Measurements from ENCODE around the gene KIAA0825.
"Not testable (repeated sequence)": the region's sequence is repeated elsewhere in the genome, so short reads cannot be mapped to it uniquely, and the experiment has no call there.

Gene KIAA0825

DNA sequence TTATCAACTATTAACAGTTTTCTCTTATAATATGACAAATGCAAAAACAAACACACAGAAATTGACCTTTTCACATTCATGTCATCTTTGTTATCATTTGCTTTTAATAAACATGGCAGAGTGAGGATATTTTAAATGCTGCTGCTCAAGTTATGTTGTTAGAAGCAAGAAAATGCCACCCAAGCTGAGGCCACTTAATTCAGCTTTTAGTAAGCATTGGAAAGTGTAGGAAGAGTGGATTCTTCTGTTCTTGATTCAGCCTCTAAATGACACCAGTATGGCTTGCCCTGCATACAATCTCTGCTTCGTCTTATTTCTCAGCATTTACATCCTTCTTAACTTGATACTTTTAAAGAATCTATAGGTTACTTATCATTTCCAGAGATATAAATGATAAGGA is 456.6 kb downstream of the KIAA0825 start:
- Mint-ChIP-seq H3K27ac (no peak overlapping the region), H3K27me3 (ENCODE audit: low read depth, poor library complexity) (peaks cover 4% of the 10 kb centered on the region), H3K4me3 (no peak overlapping the region), H3K9me3 (peaks cover 10% of the 10 kb centered on the region), H3K36me3 (ENCODE audit: low read depth) (no peaks in the 10 kb centered on the region), H3K4me1 (no peaks in the 10 kb centered on the region)
- TF ChIP-seq, protein P1, sequence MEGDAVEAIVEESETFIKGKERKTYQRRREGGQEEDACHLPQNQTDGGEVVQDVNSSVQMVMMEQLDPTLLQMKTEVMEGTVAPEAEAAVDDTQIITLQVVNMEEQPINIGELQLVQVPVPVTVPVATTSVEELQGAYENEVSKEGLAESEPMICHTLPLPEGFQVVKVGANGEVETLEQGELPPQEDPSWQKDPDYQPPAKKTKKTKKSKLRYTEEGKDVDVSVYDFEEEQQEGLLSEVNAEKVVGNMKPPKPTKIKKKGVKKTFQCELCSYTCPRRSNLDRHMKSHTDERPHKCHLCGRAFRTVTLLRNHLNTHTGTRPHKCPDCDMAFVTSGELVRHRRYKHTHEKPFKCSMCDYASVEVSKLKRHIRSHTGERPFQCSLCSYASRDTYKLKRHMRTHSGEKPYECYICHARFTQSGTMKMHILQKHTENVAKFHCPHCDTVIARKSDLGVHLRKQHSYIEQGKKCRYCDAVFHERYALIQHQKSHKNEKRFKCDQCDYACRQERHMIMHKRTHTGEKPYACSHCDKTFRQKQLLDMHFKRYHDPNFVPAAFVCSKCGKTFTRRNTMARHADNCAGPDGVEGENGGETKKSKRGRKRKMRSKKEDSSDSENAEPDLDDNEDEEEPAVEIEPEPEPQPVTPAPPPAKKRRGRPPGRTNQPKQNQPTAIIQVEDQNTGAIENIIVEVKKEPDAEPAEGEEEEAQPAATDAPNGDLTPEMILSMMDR (IDR thresholded peaks at IDR 0.05) = no peak
- DNase-seq = no peak

DNA sequence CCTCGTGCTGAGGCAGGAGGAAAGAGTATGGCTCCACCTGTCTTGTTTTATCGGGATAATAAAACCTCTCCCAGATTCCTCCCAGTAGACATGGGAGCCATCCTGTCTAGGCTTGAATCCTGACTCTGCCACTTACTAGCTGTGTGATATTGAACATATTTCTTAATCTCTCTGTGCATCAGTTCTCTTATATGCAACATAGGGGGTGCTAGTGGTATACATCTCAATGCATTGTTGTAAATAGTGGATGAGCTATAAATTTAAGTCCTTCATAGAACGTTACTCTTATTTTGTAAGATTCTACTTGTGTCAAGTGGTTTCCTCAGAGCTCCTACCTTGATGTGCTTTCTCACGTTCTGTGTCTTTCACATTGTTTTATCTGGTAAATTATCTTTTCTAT is 459.3 kb downstream of the KIAA0825 start:
- Mint-ChIP-seq H3K27me3 (ENCODE audit: low read depth, poor library complexity) (peaks cover 4% of the 10 kb centered on the region), H3K4me1 (peaks cover under 1% of the 10 kb centered on the region), H3K27ac (no peak overlapping the region), H3K9me3 (peaks cover 5% of the 10 kb centered on the region), H3K4me3 (no peak overlapping the region), H3K36me3 (ENCODE audit: low read depth) (no peaks in the 10 kb centered on the region)
- TF ChIP-seq, protein P1 (IDR thresholded peaks at IDR 0.05) = no peak
- no peak for DNase-seq

DNA sequence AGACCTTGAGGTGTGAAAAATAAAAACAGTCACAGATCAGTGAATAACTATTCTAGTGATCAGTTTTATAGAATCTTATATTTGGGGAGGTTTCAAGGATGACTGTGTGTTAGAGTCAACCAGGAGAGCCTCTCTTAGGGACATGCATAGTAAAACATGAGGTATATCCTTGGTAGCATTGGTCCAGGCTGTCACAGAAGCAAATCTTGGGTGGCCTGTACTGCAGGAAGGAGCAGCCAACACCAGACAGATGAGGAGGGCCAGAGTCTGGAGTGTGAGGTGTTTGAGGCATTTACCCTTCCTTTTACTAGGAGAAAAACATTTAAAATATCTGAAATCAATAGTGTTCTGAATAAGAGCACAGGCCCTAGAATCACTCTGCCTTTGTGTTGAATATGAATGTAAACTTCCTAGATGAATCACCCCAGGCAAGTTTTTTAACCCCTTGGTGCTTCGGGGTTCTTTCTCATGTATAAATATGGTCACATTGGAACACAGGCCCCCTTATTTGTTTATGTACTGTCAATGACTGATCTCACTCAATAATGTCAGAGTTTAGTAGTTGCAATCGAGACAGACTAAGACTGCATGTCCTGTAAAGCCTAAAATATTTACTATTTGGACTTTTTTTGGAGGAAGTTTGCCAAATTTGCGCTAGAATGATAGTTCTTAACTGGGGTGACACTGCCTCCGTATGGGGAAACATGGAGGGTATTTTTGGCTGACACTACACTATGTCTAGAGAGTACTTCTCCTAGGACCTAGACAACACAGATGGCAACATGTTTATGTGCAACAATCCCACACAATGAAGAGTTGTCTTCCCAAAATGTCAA is 460.5 kb downstream of the KIAA0825 start:
- no peak overlapping the region for H3K27ac Mint-ChIP-seq
- H3K4me1 Mint-ChIP-seq = peaks cover 5% of the 10 kb centered on the region
- H3K4me3 Mint-ChIP-seq = no peak overlapping the region
- TF ChIP-seq, protein P1 (IDR thresholded peaks at IDR 0.05) = no peak
- no peaks in the 10 kb centered on the region for H3K36me3 Mint-ChIP-seq (ENCODE audit: low read depth)
- peaks cover 4% of the 10 kb centered on the region for H3K27me3 Mint-ChIP-seq (ENCODE audit: low read depth, poor library complexity)
- DNase-seq = no peak
- no peaks in the 10 kb centered on the region for H3K9me3 Mint-ChIP-seq

DNA sequence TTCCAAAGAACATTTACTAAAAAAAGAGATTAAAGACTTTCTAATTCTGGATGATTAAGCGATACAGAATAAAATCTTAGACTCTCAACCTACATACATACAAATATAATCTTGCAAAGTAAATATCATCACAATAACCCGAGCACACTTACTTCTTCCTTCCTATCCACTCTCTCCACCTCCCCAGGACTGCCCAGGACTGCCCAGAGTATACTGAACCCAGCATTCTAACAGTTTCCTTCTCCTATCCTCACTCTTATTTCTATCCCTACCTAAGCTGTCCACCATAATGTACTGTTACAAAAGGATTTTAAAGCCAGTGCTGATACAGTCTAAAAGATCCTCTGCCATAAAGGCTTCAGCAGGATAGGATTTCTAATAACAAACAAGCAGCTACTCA is 463.7 kb downstream of the KIAA0825 start:
- no peaks in the 10 kb centered on the region for H3K27me3 Mint-ChIP-seq (ENCODE audit: low read depth, poor library complexity)

DNA sequence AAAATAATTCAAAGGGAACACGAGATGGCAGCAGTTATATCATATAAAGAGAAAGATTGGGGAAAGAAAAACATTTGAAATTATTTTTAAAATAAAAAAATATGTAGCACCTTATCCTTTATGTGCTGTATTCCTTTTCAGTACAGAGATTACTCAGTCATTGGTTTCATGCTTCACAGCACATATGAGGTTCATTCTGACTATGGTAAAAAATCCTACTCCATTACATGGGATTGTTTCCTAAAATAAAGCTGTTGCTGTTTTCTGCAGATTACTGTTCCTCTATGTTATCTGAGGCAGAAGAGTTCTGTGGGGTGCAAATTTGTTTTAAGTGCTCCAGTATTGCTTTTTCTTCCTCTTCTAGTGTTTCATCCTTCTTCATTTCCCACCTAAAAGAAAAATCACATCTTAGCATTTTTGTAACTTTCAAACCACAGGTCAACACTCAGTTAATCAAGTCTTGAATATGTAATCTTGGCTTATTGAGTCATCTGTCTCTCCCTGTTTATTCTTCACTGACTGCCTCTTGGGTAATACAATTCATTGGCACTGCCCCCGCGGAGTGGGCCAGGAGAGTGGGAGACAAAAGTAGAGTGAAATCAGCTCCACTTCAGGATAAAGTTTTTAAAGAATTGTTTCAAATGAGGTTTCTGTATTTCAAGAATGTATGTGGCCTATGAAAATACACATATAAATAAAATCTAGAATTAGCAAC is 464.5 kb downstream of the KIAA0825 start:
- H3K27me3 Mint-ChIP-seq (ENCODE audit: low read depth, poor library complexity) = no peaks in the 10 kb centered on the region
- no peak overlapping the region for H3K27ac Mint-ChIP-seq
- no peak for DNase-seq
- TF ChIP-seq, protein P1 (IDR thresholded peaks at IDR 0.05) = no peak
- peaks cover 6% of the 10 kb centered on the region for H3K9me3 Mint-ChIP-seq
- no peak overlapping the region for H3K4me3 Mint-ChIP-seq
- H3K4me1 Mint-ChIP-seq = peaks cover 5% of the 10 kb centered on the region
- no peaks in the 10 kb centered on the region for H3K36me3 Mint-ChIP-seq (ENCODE audit: low read depth)

More for the DNA sequence above, 463.7 kb downstream of the KIAA0825 start:
- H3K9me3 Mint-ChIP-seq = peaks cover 6% of the 10 kb centered on the region
- H3K4me1 Mint-ChIP-seq = peaks cover 5% of the 10 kb centered on the region
- no peak for DNase-seq
- H3K36me3 Mint-ChIP-seq (ENCODE audit: low read depth) = no peaks in the 10 kb centered on the region
- no peak overlapping the region for H3K4me3 Mint-ChIP-seq
- TF ChIP-seq, protein P1 (IDR thresholded peaks at IDR 0.05) = no peak
- no peak overlapping the region for H3K27ac Mint-ChIP-seq

DNA sequence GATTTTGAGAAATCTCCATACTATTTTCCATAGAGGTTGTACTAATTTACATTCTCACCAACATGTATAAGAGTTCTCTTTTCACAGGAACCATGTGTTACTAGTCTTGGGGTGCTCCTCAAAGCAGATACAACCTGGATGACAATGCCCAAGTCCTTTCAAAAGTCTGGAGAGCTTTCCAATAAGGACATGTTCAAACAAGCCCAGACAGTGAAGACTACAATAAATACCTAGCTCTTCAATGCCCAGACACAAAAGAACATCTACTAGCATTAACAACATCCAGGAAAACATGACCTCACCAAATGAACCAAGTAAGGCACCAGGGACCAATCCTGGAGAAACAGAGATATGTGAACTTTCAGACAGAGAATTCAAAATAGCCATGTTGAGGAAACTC is 474.8 kb downstream of the KIAA0825 start:
- not testable (repeated sequence) for H3K27ac Mint-ChIP-seq; H3K36me3 Mint-ChIP-seq (ENCODE audit: low read depth); H3K4me3 Mint-ChIP-seq; H3K27me3 Mint-ChIP-seq (ENCODE audit: low read depth, poor library complexity); DNase-seq; H3K4me1 Mint-ChIP-seq
- H3K9me3 Mint-ChIP-seq = peaks cover 30% of the 10 kb centered on the region
